Measurements from ENCODE around the gene BBS2.

DNA sequence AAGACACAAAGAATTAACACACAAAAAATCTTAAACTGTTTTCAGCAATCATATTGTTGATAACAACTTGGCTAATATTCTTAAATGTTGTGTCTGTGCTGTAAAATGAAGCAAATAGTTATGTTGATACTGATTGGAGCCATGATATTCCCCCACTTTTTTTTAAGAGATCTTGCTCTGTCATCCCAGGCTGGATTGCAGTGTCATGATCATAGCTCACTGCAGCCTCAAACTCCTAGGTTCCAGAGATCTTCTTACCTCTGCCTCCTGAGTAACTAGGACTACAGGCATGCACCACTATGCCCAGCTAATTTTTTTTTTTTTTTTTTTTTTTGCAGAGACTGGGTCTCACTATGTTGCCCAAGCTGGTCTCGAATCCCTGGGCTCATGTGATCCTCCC lies 26.0 kb downstream of the BBS2 start:
- no peak for TF ChIP-seq CTCF (IDR thresholded peaks at IDR 0.05)
- TF ChIP-seq POLR2A (IDR thresholded peaks at IDR 0.05) = no peak

Measured in uterus (tissue), 2 donors.